ENCODE measurements around the gene TRAF6.

Gene TRAF6

DNA sequence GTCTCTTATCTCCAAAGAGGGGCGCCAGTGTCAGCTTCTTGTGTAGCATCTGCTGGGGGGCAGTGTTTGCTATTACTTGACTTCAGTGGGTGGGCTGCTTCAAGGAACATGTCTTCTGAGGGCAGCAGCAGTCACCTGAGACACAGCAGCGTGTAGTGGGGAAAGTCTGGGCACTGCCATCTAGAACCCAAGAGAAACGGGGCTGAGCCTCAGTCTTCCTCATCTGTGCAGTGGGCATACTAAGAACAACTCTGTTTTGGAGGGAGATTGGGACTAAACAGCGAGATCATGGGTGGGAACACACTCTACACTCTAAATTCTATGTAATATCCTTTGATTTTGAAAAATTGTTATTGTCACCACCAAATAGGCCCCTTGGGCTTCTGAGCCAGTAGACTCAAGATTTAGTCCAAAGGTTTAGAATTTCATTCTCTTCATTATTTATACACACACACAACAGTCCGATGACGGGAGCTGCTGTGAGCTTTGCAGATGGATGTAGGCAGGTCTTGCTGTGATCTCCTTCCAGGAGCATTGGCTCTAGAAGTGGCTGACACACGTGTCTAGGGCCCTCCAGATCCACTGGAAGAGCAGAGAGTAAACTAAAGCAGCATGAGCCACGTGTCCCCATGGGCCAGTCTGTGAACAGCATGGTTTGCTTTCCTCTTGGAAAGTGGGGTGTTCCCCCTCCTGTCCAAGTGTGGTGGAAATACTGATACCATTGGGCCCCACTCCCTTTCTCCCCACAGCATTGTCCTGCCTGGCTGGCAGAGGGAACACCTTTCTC lies 51.8 kb downstream of the TRAF6 start:
- no peak for DNase-seq (ENCODE audit: low read depth in 1 of 2, low spot score in 1 of 2)
- no peaks in the 10 kb centered on the region for H3K27me3 ChIP-seq (ENCODE audit: insufficient read depth, poor library complexity, severe bottlenecking)
- TF ChIP-seq POLR2AphosphoS5 (IDR thresholded peaks at IDR 0.05; ENCODE audit: low read depth) (no peak), GABPA (IDR thresholded peaks at IDR 0.05; ENCODE audit: low read depth) (no peak), SPI1 (IDR thresholded peaks at IDR 0.05; ENCODE audit: borderline replicate concordance, low read depth) (no peak)
- TF ChIP-seq, protein P1, sequence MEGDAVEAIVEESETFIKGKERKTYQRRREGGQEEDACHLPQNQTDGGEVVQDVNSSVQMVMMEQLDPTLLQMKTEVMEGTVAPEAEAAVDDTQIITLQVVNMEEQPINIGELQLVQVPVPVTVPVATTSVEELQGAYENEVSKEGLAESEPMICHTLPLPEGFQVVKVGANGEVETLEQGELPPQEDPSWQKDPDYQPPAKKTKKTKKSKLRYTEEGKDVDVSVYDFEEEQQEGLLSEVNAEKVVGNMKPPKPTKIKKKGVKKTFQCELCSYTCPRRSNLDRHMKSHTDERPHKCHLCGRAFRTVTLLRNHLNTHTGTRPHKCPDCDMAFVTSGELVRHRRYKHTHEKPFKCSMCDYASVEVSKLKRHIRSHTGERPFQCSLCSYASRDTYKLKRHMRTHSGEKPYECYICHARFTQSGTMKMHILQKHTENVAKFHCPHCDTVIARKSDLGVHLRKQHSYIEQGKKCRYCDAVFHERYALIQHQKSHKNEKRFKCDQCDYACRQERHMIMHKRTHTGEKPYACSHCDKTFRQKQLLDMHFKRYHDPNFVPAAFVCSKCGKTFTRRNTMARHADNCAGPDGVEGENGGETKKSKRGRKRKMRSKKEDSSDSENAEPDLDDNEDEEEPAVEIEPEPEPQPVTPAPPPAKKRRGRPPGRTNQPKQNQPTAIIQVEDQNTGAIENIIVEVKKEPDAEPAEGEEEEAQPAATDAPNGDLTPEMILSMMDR (IDR thresholded peaks at IDR 0.05; ENCODE audit: insufficient read depth, low read length) = no peak
- TF ChIP-seq, protein P2, sequence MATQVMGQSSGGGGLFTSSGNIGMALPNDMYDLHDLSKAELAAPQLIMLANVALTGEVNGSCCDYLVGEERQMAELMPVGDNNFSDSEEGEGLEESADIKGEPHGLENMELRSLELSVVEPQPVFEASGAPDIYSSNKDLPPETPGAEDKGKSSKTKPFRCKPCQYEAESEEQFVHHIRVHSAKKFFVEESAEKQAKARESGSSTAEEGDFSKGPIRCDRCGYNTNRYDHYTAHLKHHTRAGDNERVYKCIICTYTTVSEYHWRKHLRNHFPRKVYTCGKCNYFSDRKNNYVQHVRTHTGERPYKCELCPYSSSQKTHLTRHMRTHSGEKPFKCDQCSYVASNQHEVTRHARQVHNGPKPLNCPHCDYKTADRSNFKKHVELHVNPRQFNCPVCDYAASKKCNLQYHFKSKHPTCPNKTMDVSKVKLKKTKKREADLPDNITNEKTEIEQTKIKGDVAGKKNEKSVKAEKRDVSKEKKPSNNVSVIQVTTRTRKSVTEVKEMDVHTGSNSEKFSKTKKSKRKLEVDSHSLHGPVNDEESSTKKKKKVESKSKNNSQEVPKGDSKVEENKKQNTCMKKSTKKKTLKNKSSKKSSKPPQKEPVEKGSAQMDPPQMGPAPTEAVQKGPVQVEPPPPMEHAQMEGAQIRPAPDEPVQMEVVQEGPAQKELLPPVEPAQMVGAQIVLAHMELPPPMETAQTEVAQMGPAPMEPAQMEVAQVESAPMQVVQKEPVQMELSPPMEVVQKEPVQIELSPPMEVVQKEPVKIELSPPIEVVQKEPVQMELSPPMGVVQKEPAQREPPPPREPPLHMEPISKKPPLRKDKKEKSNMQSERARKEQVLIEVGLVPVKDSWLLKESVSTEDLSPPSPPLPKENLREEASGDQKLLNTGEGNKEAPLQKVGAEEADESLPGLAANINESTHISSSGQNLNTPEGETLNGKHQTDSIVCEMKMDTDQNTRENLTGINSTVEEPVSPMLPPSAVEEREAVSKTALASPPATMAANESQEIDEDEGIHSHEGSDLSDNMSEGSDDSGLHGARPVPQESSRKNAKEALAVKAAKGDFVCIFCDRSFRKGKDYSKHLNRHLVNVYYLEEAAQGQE (IDR thresholded peaks at IDR 0.05; ENCODE audit: insufficient replicate concordance, low read depth) = no peak
- H3K27ac ChIP-seq (replicated peaks) = no peak overlapping the region
- H3K4me3 ChIP-seq (replicated peaks; ENCODE audit: insufficient read depth, low read length) = no peak overlapping the region

DNA sequence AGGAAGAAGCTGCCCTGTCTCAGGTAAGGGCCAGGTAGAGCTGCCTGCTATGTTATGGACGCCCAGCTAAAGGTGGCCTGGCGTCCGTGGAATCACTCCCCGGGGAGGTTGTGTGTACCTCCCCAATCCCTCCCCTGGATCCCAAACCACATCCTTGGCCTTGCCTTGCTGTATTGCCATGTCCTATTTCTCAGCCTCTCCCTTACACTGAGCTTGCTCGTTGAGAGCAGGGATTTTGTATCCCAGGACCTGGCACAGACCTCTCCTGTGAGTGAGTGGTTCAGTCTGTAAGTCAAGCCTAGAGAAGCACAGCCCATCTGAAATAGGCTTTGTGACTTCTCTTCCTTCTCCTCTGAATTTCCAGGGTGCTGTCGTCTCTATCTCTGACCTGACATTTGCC lies 53.9 kb downstream of the TRAF6 start:
- Histone ChIP-seq H3K27ac (replicated peaks) (no peak overlapping the region), H3K27me3 (ENCODE audit: insufficient read depth, poor library complexity, severe bottlenecking) (no peaks in the 10 kb centered on the region), H3K4me3 (replicated peaks; ENCODE audit: insufficient read depth, low read length) (no peak overlapping the region)
- no peak for DNase-seq (ENCODE audit: low read depth in 1 of 2, low spot score in 1 of 2)
- TF ChIP-seq, protein P2 (IDR thresholded peaks at IDR 0.05; ENCODE audit: insufficient replicate concordance, low read depth) = no peak
- TF ChIP-seq GABPA (IDR thresholded peaks at IDR 0.05; ENCODE audit: low read depth) (no peak), POLR2AphosphoS5 (IDR thresholded peaks at IDR 0.05; ENCODE audit: low read depth) (no peak), SPI1 (IDR thresholded peaks at IDR 0.05; ENCODE audit: borderline replicate concordance, low read depth) (no peak)
- TF ChIP-seq, protein P1 (IDR thresholded peaks at IDR 0.05; ENCODE audit: insufficient read depth, low read length) = no peak

DNA sequence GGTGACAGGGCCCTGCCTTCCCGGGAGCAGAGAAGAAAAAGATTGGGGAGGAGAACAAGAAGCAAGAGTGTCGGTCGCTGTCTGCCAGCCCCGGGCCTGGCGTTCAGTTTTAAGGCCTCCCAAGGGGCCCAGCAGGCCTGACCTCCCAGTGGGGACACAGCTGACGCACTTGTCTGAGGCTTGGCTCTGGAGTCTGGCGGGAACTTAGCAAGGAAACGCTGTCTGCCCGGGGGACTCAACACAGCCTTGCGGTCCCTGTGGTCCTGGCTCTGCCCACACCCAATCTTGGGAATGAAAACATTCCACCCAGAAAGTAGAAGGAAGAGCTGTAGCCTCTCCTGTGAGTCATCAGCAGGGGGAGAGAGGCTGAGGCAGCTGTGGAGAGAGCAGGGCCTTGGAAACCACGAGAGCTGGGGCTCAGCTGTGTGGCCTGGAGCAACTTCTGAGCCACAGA lies 54.4 kb downstream of the TRAF6 start:
- H3K27me3 ChIP-seq (ENCODE audit: insufficient read depth, poor library complexity, severe bottlenecking) = no peaks in the 10 kb centered on the region
- no peak overlapping the region for H3K27ac ChIP-seq (replicated peaks)
- peak; percentile 45 to 59 for DNase-seq (ENCODE audit: low read depth in 1 of 2, low spot score in 1 of 2)
- no peak overlapping the region for H3K4me3 ChIP-seq (replicated peaks; ENCODE audit: insufficient read depth, low read length)
- TF ChIP-seq, protein P1 (IDR thresholded peaks at IDR 0.05; ENCODE audit: insufficient read depth, low read length) = no peak
- no peak for TF ChIP-seq SPI1 (IDR thresholded peaks at IDR 0.05; ENCODE audit: borderline replicate concordance, low read depth)
- TF ChIP-seq GABPA (IDR thresholded peaks at IDR 0.05; ENCODE audit: low read depth) = no peak
- no peak for TF ChIP-seq POLR2AphosphoS5 (IDR thresholded peaks at IDR 0.05; ENCODE audit: low read depth)
- TF ChIP-seq, protein P2 (IDR thresholded peaks at IDR 0.05; ENCODE audit: insufficient replicate concordance, low read depth) = no peak
